Left ventricle myocardium inferior (tissue), 1 donor: ENCODE results near the gene PEX5L. TPM values are rescaled to one million over a fixed set of nuclear protein-coding genes. Genes with fewer than 3 reads are reported as not detected.

Experiments
- DNase-seq: peaks from one replicate; pipeline ENCODE4 v3.0.0-alpha.2; 2020
- H3K27ac ChIP-seq: fragments of 200-600 bp; replicated peaks from 2 replicates; pipeline ENCODE4 v1.8.0; 2021
- H3K27me3 ChIP-seq: fragments of 200-600 bp; 2 replicates; pipeline ENCODE4 v1.8.0; 2021; ENCODE audit warnings: low read depth
- H3K36me3 ChIP-seq: fragments of 200-600 bp; 2 replicates; pipeline ENCODE4 v1.8.0; 2021
- H3K4me1 ChIP-seq: fragments of 200-600 bp; 2 replicates; pipeline ENCODE4 v1.8.0; 2021
- H3K4me3 ChIP-seq: fragments of 200-600 bp; 2 replicates; pipeline ENCODE4 v1.8.0; 2021; ENCODE audit warnings: mild to moderate bottlenecking, moderate library complexity
- H3K9me3 ChIP-seq: fragments of 200-600 bp; replicated peaks from 2 replicates; pipeline ENCODE4 v1.8.0; 2021
- intact Hi-C: fragments of 100-400 bp; cut with micrococcal nuclease; formaldehyde crosslinking; loops from one replicate; pipeline ENCODE4 v1.11.0; 2022
- total RNA-seq: library from RNA; stranded (reverse); fragmentation: NEBNext Ultra II Directional; extraction: Animal tissue kit (Norgen Biotek cat#: 25700); gene quantifications from one replicate; pipeline ENCODE4 v1.2.1, GENCODE V29; 2021
- TF ChIP-seq, protein P1 (sequence below): fragments of 200-600 bp; IDR thresholded peaks from 2 replicates; pipeline ENCODE4 v1.8.0; 2021; ENCODE audit warnings: antibody characterized with exemption, mild to moderate bottlenecking, borderline replicate concordance
- donor health status: DM: no; HTN: yes; CAD: no; lungs with severe emphysema.

The PEX5L gene
- total RNA-seq, 1 donor from 2014 or later = 0.41 TPM

DNA sequence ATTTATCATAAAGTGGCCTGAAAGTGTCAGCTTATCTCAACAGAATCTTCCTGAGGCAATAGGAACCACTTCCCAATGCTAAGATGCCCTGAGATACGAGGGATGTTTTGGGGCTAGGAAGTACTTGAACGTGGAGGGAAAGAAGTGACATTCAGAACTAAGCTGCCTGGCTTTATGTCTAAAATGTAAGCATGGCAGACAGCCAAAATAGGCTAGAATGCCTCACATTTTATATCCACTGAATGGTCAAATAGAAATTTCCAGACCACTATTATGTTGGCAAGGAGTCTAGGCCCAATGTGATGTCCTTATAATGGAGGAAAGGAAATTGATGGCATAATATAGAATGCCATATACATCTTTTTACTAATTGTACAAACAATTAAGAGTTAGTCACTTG, 154.9 kb downstream of the PEX5L start:
- TF ChIP-seq, protein P1, sequence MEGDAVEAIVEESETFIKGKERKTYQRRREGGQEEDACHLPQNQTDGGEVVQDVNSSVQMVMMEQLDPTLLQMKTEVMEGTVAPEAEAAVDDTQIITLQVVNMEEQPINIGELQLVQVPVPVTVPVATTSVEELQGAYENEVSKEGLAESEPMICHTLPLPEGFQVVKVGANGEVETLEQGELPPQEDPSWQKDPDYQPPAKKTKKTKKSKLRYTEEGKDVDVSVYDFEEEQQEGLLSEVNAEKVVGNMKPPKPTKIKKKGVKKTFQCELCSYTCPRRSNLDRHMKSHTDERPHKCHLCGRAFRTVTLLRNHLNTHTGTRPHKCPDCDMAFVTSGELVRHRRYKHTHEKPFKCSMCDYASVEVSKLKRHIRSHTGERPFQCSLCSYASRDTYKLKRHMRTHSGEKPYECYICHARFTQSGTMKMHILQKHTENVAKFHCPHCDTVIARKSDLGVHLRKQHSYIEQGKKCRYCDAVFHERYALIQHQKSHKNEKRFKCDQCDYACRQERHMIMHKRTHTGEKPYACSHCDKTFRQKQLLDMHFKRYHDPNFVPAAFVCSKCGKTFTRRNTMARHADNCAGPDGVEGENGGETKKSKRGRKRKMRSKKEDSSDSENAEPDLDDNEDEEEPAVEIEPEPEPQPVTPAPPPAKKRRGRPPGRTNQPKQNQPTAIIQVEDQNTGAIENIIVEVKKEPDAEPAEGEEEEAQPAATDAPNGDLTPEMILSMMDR = no peak
- no peaks in the 10 kb centered on the region for H3K27me3 ChIP-seq
- no peak for DNase-seq
- H3K9me3 ChIP-seq = no peaks in the 10 kb centered on the region
- no peak overlapping the region for H3K4me3 ChIP-seq
- no peak overlapping the region for H3K27ac ChIP-seq
- no peaks in the 10 kb centered on the region for H3K36me3 ChIP-seq
- peaks cover 3% of the 10 kb centered on the region for H3K4me1 ChIP-seq
- intact Hi-C loops = no loop called here

GRCh38 chr3:179880868-179881267, 155.9 kb downstream of the PEX5L start:
- no peaks in the 10 kb centered on the region for H3K36me3 ChIP-seq
- no peak overlapping the region for H3K27ac ChIP-seq
- H3K4me1 ChIP-seq = peaks cover 3% of the 10 kb centered on the region
- H3K27me3 ChIP-seq = no peaks in the 10 kb centered on the region
- no peak overlapping the region for H3K4me3 ChIP-seq
- TF ChIP-seq, protein P1 = no peak
- no peaks in the 10 kb centered on the region for H3K9me3 ChIP-seq
- intact Hi-C loops = no loop called here
- no peak for DNase-seq

GRCh38 chr3:179876440-179876839, 160.3 kb downstream of the PEX5L start:
- DNase-seq = no peak
- no peaks in the 10 kb centered on the region for H3K9me3 ChIP-seq
- H3K4me3 ChIP-seq = no peak overlapping the region
- TF ChIP-seq, protein P1 = no peak
- H3K36me3 ChIP-seq = no peaks in the 10 kb centered on the region
- no peaks in the 10 kb centered on the region for H3K27me3 ChIP-seq
- no peaks in the 10 kb centered on the region for H3K4me1 ChIP-seq
- no peak overlapping the region for H3K27ac ChIP-seq
- intact Hi-C loops = no loop called here

- Histone ChIP-seq H3K4me3 (no peak overlapping the region), H3K9me3 (no peaks in the 10 kb centered on the region), H3K27ac (no peak overlapping the region), H3K27me3 (no peaks in the 10 kb centered on the region), H3K4me1 (no peaks in the 10 kb centered on the region), H3K36me3 (no peaks in the 10 kb centered on the region)
- DNase-seq = no peak
- intact Hi-C loops = no loop called here
- TF ChIP-seq, protein P1 = no peak
These were observed 163.9 kb downstream of the PEX5L start for GRCh38 chr3:179872842-179873241.

GRCh38 chr3:179871782-179872181, 165.0 kb downstream of the PEX5L start:
- H3K9me3 ChIP-seq = no peaks in the 10 kb centered on the region
- intact Hi-C loops = no loop called here
- H3K27me3 ChIP-seq = no peaks in the 10 kb centered on the region
- TF ChIP-seq, protein P1 = no peak
- H3K36me3 ChIP-seq = no peaks in the 10 kb centered on the region
- H3K27ac ChIP-seq = no peak overlapping the region
- no peak overlapping the region for H3K4me3 ChIP-seq
- H3K4me1 ChIP-seq = no peaks in the 10 kb centered on the region
- no peak for DNase-seq

DNA sequence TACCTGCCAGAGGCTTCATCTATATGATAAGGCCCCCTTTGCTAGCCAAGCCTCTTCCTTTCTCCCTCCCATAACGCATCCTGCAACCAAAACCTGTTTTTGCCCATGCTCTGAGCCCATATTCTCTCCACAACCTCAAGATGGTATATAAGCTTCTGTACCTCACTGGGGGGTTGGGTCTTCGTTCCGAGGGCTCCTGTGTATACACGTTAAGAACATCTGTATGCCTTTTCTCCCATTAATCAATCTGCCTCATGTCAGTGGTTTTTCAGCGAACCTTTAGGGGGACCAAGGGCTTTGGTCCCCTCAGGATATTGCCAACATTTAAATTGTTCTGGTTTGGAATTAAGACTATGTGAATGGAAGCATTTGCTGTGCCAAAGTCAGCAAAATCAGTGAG, 168.0 kb downstream of the PEX5L start:
- Histone ChIP-seq H3K4me3 (no peak overlapping the region), H3K4me1 (no peaks in the 10 kb centered on the region), H3K9me3 (no peaks in the 10 kb centered on the region), H3K36me3 (no peaks in the 10 kb centered on the region), H3K27me3 (no peaks in the 10 kb centered on the region), H3K27ac (no peak overlapping the region)
- intact Hi-C loops = no loop called here
- no peak for DNase-seq
- TF ChIP-seq, protein P1 = no peak
